T follicular helper cell (primary cell): Measurements from ENCODE around the gene ZNF516.

Source experiments
- DNase-seq: peaks from one replicate; pipeline ENCODE4 v3.0.0-alpha.2; 2020; ENCODE audit warnings: low read depth

The ZNF516 gene

DNA sequence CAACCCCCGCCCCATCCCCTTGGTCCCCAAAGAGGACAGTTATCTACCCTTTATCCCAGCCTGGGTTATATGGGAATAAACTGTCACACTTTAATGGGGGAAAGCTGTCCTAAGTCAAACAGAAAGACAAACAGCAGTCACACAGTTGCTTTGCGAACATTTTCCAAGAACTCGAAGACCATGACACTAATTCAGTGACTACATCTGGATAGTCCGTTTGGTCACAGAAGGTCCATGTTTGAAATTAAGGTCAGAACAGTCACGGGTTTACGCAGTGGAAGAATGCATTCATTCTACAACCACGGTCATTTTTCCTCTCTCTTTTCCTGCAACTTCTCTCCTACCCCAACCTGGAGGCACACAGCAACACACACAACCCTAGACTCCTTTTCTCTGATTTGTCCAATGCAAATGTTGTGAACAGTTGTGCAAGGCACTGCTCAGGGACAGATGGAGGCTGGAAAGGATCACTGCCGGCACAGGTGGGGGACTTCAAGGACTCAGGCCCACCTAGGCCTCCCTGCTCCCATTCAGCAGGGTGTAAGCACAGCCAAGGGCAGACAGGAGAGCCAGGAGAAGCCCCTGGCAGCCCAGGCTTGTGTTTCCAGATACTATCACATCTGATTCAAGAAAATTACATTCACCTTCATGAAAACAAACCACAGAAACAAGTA, 39.9 kb downstream of the ZNF516 start:
- no peak for DNase-seq

DNA sequence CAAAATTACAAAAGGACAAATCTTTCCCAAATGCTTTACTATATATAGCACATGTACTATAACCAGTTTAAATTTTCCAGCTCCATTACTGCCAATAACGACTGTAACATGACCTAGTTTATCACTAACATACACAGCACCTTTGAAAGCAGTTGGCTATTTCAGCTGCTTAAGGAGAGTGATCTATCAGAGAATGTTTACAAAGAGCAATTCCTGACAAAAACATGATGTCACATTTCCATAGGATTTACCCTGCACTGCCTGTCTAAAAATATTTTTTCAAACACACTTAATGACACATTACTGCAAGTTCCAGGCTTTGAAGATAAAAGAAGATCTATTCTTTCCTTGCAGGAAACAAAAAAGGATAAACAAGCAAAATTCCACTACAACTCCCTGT, 40.6 kb downstream of the ZNF516 start:
- no peak for DNase-seq

DNA sequence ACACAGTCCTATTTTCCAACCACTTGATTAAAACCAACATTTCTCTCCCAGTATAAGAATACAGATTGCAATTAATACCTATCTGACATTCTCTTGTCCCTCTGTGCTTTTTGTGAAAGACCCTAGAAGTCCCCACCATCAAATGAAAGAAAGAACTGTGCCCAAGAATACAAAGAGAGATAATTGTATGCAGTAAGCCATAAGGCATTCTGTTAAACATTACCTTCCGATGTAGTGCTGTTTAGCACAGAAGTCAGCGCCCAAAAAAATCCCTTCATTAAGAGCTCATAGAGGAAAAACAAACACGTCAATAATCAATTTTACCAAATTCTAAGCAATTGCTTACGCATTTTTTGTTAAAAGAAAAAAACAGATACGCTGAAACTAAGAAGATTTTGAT, 41.1 kb downstream of the ZNF516 start:
- DNase-seq = no peak

DNA sequence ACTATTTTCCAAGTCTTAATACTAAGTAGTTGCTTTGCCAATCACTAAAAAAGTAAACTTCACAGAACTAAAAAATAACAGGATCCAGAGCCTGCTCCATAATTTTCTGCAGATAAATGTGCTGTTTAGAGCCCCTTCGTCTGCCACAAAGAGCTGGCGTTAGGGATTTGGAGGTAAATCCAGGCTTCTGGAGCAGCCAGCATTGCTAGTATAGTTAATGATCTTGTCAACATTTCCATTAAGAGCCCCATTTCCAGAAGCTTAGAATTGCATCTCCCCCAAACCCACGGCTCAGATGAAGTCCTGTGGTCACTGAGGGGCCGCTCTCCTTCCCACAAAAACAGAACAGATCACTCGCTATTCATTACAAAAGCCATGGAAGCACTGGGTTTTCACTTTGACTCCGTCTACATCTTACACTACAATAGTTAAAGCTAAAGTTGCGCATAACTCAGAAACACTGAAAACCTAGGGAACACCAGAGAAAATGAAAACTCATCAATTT, 41.9 kb downstream of the ZNF516 start:
- no peak for DNase-seq

DNA sequence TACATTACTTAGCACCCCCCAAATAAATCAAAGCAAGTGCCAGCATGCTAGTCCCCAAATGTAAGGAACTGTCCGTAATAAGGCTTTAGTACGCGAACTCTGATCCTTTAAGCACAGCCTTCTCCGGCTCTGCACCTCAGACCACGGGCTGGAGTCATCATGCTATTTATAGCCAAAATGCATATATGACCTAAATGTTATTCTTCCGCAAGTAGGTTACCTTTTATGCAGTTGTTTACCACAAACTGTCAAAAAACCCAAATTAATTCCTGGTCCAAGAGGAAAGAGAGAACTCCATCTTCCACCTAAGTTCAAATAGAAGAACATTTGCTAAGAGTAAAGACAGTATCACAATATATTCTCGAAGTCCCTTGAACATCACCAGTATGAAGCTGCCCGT, 42.7 kb downstream of the ZNF516 start:
- no peak for DNase-seq

DNA sequence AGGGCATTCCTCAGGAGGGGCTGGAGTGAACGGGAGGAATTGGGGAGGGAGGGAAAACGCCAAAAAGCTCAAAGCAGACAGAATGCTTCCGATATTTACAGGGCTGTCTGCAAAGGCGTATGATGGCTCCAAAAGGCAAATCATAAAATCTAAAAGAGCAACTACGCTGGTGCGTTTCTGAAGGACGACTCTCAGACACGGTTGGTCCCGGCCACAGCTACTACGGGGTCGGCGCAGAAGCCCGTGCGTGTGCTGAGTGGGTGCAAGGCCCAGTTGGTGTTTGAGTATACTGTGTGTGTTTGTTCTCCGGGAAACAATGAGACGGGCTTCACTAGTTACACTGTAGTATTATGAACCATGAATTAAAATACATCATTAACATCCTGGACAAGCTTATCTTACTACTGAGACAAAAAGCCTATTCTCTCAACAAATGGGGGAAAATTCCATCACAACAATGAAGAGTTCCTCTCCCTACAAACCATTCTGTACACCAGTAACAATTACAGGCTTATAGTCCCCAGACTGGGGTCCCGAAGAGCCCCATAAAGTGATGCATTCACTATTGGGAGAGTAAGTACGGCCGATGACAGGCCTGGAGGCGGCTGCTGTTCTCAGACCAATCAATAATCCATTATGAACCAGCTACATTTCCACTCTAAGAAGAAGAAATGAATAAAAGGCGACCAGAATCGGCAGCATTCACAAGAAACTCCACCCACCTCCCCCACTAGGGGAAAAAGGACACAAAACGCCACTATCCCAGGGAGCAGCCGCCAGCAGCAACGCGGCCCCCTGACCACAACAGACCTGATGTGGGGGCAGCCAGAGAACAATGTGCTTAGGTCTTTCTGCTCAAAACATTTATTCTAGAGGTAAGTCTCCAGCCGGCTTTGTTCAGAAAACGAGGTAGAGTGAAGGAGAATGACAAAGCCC, 43.4 kb downstream of the ZNF516 start:
- DNase-seq = no peak

DNA sequence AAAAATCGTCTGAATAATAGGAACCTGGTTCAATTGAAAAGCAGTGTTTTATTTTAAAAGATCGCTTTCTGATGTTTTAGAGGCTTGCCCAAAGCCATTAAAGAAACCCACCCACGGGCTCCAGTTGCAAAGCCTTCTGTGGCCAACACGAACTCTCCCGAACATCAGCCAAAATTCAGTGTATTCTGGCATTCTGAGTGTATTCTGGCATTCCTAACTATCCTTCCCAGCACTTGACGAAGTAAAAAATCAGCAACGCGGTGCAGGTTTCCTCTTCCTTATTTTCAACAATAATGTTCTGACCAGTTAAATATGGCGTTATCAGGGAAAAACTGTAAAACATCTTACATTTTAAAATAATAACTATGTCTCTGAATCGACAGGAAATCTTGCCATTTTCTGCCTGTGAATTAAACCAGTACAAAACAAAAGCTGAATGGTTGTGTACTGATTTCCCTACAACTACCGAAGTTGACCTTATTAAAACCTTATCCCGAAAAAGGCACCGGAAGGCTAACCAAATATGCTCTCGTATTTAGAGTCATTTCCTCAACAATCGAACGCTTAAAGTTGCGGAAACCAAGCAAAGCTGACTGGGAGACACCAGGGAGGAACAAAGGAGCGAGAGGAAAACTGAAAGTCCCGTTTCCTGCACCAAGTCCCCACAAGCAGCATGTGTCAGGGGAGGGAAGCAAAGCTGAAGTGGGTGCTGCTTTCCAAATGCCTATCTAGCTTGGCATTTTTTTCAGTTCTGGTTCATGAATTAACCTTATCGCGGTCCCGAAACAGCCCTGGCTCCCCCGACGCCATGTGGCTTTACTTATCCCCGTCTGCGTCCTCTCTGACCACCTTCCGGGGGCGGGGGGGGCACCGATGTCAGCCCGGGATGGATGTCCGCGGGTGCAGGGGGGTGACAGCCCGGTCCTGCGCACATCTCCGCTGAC, 44.3 kb downstream of the ZNF516 start:
- no peak for DNase-seq

DNA sequence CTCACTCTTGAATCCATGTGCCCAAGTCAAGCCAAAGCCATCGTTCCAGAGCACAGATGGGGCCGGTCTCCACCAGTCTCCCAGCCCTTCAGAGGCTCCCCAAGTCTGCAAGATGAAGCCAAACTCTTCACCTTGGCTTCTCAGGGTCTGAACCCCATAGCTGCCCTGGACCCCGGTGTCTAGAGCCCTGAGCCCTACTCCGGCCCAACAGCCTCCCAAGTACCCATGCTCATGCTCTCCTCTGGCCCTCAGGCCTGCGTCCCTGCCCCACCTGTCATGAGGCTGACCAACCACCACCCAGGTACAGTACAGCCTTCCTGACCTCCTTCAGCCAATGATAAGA, 46.0 kb downstream of the ZNF516 start:
- DNase-seq = no peak

DNA sequence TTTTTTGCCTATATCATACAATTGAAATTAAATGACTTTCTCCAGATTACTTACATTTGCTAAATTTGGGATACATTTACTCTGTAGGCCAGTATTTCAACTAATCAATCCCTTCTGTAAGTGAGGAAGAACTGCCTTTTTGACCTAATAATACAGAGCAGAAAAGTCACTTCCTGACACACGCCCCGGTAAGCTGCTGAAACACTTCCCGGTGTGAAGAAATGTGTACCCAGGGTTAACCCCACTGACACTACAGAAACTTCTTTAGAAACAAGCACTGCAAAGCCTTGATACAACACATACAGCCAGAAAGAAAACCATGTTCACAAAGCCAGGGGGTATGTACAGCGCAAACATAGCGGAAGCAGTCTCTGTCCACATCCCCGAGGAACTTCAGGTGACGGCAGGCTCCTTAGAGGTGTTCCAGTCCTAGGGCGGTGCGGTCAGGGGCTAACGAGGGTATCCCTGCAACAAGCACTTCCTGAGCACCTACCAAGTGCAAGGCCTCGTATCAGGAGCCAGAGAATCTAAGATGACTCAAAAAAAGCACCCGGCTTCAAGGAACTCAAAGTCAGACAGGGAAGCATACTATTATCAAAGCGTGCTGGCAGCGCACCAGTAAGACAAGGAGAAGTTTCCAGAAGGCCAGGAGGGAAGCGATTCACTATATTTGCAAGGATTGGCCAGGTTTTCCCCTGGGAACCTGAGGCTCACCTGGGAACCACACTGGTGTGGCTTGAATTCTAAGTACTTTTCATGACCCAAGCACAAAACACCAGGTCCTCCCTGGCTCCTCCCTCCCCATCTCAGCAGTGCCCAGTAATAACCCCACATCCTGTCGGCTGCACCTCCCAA, 46.6 kb downstream of the ZNF516 start:
- DNase-seq = no peak

DNA sequence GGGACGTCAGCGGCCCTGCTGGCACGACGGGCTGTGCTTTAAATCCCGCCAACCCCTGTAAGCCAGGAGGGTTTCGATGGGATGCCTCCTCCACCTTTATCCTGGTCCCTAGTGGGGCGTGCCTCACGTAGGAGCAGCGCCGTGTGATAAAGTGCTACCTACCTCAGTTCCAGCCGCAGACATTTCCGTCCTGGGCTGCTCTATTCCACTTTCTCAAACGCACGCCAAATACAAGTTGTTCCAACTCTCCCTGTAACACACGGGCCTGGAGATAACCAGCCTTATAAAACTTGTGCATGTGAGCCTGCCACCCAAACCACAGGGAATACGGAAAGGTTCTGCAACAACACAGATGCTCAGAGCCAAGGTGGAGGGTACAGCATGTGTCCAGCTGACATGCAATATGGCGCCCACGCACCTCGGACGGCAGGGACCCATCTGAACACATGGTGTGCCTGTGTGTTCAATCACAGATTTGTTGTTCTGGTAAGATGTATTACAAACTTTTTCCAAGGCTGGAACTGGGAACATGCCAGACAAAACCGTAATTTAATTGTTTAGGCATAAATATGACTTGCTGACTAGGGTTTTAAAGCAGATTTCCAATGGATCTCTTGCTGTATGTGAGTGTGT, 47.7 kb downstream of the ZNF516 start:
- no peak for DNase-seq

DNA sequence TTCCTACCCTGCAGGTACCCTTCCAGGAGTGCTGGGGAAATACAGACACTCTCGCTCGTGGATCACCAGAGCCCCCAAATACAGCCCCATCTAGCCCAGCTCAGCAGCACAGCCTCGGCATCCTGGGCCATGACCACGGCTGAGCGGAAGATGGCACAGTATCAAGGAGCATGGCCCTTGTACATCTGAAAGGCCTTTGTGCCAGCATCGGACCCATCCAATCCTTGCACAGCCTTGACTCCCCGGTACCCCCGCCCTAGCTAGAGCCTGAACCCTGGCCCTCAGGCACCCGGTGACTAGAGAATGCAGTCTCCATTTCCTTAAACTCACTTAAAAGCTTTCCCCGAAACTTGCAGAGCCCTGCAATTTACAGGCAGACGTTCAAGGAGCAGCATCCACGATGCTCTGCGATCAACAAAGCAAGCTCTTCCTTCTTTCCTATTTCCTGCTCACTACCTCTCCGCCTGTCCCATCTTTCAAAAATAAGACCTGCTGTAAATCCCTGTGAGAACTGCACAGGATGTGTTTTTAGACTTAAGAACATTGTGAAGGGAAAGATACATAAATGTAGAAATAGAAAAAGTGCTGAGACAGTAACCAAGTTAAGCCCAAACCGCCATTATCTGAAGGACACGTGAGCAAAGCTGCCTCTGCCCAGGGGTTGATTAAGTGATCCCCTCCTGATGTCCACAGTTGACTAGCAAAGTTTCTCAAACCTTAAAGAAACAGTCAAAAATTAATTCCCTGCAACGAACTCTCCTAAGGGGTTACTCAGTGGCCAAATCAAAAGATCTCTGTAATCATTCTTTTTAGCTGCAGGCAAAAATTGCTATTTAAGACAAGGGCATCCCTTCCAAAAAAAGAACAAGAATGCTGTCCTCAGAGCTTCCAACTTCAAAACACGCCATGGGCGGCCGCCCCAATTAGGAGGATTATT, 48.5 kb downstream of the ZNF516 start:
- DNase-seq = no peak

DNA sequence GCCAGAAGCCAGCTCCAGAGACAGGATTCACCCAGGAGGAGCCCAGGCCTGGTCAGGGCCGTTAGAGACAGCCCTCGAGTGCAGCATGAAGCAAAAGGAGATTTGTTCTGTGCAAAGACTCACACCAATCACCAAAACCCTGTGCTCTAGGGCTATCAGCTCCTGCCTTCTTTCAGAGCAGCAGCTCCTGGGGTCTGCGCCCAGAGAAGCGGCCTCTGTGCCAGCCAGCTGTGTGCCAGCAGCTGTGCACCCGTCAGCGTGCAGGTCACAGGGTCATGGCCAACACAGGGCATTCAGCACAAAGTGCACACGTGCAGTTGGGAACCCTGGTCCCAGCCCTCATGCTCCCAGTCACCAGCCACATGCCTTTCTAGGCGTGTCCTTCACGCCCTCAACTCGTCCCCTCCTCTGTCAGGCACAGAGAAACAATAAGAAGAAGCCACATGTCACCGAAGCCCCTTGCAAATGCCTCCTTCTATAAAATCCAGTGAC, 49.3 kb downstream of the ZNF516 start:
- DNase-seq = no peak

DNA sequence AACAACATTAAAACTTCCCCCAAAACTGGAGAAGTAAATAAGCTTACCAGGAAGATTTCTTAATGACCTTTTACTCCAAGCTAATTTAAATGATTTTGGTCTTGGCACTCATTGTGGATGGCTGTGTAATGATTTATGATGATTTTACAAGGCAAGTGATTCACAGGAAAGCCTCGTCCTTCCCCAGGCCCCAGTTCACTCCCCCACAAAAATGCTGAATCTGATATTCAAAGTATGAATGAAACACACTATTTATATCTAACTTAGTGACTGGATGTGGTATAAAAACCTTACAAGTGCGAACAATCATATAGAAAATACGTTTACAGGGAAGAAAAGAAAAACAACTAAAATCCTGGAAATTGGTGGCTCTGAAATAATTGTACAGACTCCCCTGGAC, 49.8 kb downstream of the ZNF516 start:
- no peak for DNase-seq

DNA sequence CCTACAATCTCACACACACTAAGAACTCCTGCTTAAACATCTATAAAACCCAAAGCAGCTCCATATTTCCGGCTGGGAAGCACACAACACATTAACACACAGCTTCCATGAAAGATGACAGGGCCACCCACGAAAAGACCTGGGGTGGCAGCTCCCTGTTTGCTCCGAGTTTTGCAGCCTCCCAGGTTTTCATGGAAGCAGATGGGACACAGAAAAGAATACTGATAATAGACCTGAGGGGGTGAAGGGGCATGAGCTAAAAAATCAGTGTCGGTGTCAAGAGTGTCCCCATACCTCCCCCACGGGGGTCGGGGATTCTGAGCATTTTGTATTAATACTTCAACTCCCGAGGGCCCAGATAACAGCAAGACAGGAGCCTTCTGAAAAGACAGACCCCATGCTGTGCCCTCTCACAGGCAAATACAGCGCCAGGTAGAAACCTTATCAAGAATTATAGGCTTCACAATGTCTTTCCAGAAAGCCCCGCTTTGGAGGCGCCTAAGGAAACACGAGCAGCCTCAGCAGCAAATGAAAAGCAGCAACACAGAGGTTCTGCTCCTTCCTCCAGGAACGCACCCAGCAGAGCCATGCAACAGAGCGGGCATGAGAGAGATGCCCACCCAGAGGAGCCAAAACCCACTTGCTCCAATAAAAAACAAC, 50.5 kb downstream of the ZNF516 start:
- DNase-seq = no peak

DNA sequence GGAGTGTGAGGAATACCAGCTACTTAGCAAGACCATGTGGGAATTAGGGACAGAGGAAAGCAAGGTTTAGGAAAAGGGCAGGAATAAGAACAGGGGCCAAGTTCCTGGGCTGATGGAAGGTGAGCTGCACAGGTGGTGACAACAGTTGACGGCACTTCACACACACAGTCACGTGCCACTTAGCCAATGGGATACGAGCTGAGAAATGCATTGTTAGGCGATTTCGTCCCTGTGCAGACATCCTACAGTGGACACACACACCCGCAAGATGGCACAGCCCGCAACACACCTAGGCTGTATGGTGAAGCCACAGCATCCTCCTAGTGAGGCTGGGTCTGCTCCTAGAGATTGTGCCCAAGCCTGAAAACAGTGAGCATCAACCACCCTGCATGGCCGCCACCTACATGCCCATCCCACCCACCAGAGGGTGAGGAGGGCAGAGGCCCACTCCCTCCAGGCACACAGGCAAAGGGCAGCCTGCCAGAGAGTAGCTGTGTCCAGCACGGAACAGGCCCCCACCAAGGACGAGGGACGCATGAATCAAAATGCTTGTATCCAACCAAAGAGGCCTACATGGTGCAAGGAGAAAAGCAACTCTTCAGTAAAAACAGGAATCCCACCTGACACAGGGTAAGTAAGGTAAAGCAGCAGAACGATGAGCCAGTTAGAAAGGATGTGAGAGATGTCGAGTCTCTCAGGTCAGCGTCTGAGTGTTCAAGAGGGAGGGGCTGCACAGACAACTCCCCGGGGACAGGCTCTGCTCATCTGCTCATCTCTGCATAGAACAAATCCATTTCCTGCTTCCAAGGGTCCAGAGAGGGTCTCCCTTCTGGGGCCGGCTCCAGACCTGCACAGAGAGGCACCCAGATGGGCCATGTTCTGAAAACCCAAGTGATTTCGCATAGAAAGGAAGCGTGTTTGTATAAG, 51.3 kb downstream of the ZNF516 start:
- no peak for DNase-seq

DNA sequence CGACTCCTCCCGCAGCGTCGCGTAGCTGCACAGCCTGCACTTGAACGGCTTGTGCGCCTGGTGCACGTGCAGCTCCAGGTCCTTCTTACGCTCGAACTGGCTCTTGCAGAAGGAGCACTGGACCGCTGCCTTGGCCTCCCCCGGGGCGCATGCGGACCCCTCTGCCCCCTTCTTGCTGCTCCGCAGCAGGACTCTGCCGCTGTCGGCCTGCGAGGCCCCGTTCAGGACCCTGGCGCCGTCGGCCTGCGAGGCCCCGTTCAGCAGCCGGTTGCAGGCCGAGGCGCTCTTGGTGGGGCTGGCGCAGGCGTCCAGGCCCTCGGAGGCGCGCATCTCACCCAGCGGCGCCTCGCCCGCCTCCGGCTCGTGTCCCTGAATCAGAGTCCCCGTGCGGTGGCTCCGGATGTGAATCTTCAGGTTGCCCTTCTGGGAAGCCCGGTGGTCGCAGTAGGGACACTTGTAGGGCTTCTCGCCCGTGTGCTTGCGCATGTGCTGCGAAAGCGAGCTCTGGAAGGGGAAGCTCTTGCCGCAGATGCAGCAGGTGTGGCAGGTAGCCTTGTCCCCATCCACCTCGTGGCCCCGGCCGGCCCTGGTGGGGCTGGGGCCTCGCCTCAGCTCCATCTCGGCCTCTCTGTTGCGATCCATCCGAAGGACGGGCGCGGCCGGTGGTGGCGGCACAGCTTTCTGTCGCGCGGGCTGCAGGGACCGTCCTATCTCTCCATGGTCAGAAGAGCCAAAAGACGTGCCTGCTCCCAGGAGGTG, 52.5 kb downstream of the ZNF516 start:
- DNase-seq = no peak
